Endothelial cell of umbilical vein (primary cell): ENCODE measurements around the gene FLNB. TPM values are rescaled to one million over a fixed set of nuclear protein-coding genes. Genes with fewer than 3 reads are reported as not detected.
A peak's percentile ranks its signal among the peaks of the same experiment; 100 is the strongest.

ENCODE experiments used
- BruUV-seq: library from RNA; stranded (reverse); fragments of 400-500 nt; replicated peaks from 2 replicates; lab custom pipeline; 2021; lab: Mats Ljungman, UMichigan
- CTCF ChIA-PET: fragments of 300-600, 350-600 bp; sonication (Branson Sonifier 250); formaldehyde crosslinking; loops from one replicate; lab custom pipeline; 2021; ENCODE audit warnings: antibody characterized with exemption, inconsistent platforms; lab: Charles Lee
- POLR2A ChIA-PET: fragments of 300-600, 350-600 bp; sonication (Branson Sonifier 250); formaldehyde crosslinking; loops from one replicate; lab custom pipeline; 2021; ENCODE audit warnings: antibody characterized with exemption, inconsistent platforms; lab: Charles Lee
- DNase-seq: peaks from one replicate; pipeline ENCODE4 v3.0.0-alpha.2; 2011; ENCODE audit warnings: low read depth, low spot score
- FAIRE-seq: peaks from 2 replicates; lab custom pipeline; 2011; peaks lifted over from hg19 to GRCh38; lab: Jason Lieb, UNC
- H2AFZ ChIP-seq: 2 replicates; pipeline ENCODE4 v1.6.0; 2012; ENCODE audit warnings: low read depth, low read length, control low read depth, inconsistent platforms
- H3K27ac ChIP-seq: 2 replicates; pipeline ENCODE4 v1.5.1; 2011; ENCODE audit warnings: low read depth, mild to moderate bottlenecking, control low read depth, low read length, moderate library complexity; ENCODE audit not compliant: insufficient read depth
- H3K27me3 ChIP-seq, 2 experiments: 2 replicates each; pipeline versions ENCODE4 v1.6.0 to v1.6.1; 2011; ENCODE audit warnings: low read length in 2 of 2, mixed read lengths in 1 of 2; ENCODE audit not compliant: control insufficient read depth in 2 of 2, insufficient read depth in 2 of 2
- H3K36me3 ChIP-seq, 2 experiments: 2 replicates in 1 of 2; 3 replicates in 1 of 2; pipeline ENCODE4 v1.5.1; 2011; ENCODE audit warnings: low read length in 2 of 2, mild to moderate bottlenecking in 1 of 2, moderate library complexity in 1 of 2; ENCODE audit not compliant: control insufficient read depth in 2 of 2, insufficient read depth in 2 of 2; ENCODE audit errors: extremely low read depth in 1 of 2
- H3K4me1 ChIP-seq: 3 replicates; pipeline ENCODE4 v1.5.1; 2011; ENCODE audit warnings: mild to moderate bottlenecking, low read length; ENCODE audit not compliant: control insufficient read depth, insufficient read depth; ENCODE audit errors: extremely low read depth
- H3K4me2 ChIP-seq: 2 replicates; pipeline ENCODE4 v1.6.1; 2011; ENCODE audit warnings: low read length, control low read depth, mixed read lengths; ENCODE audit not compliant: insufficient read depth
- H3K4me3 ChIP-seq, 3 experiments: fragments of 200-600 bp in 1 of 3; sonication (generic), shearing (Covaris generic) in 1 of 3; replicated peaks in 1 of 3; 2 replicates each; pipeline ENCODE4 v1.5.1; 2011 to 2016; ENCODE audit warnings: control low read depth in 3 of 3, low read length in 3 of 3, mild to moderate bottlenecking in 2 of 3, inconsistent platforms in 1 of 3, low read depth in 1 of 3, moderate library complexity in 1 of 3; ENCODE audit not compliant: insufficient read depth in 1 of 3
- H3K79me2 ChIP-seq: 2 replicates; pipeline ENCODE4 v1.6.0; 2012; ENCODE audit warnings: low read length, inconsistent platforms; ENCODE audit not compliant: control insufficient read depth, insufficient read depth
- H3K9ac ChIP-seq: replicated peaks from 2 replicates; pipeline ENCODE3; 2011; ENCODE audit warnings: low read length, control low read depth; ENCODE audit not compliant: insufficient read depth; ENCODE audit errors: extremely low read depth
- H3K9me1 ChIP-seq: replicated peaks from 3 replicates; pipeline ENCODE4 v1.6.0; 2011; ENCODE audit warnings: mild to moderate bottlenecking, low read length; ENCODE audit not compliant: control insufficient read depth, insufficient read depth; ENCODE audit errors: extremely low read depth
- H3K9me3 ChIP-seq: replicated peaks from 2 replicates; pipeline ENCODE4 v1.5.1; 2012; ENCODE audit warnings: low read length, inconsistent platforms; ENCODE audit not compliant: control insufficient read depth, insufficient read depth
- H4K20me1 ChIP-seq: replicated peaks from 2 replicates; pipeline ENCODE3; 2011; ENCODE audit warnings: mild to moderate bottlenecking, low read length; ENCODE audit not compliant: control insufficient read depth, insufficient read depth; ENCODE audit errors: extremely low read depth
- EZH2 ChIP-seq: IDR thresholded peaks from 2 replicates; pipeline ENCODE4 v1.6.1; 2012; ENCODE audit warnings: borderline replicate concordance, low read depth, mild to moderate bottlenecking, moderate library complexity, low read length, inconsistent platforms; ENCODE audit not compliant: severe bottlenecking
- FOS ChIP-seq: IDR thresholded peaks from 2 replicates; pipeline ENCODE4 v1.6.1; 2011; ENCODE audit warnings: mild to moderate bottlenecking, low read length, moderate library complexity, borderline replicate concordance; ENCODE audit not compliant: insufficient read depth
- GATA2 ChIP-seq: IDR thresholded peaks from 2 replicates; pipeline ENCODE4 v1.7.0; 2011; ENCODE audit warnings: low read depth, mild to moderate bottlenecking, moderate library complexity, mixed read lengths, low read length; ENCODE audit not compliant: insufficient read length, insufficient read depth
- JUN ChIP-seq: IDR thresholded peaks from 2 replicates; pipeline ENCODE4 v1.6.1; 2011; ENCODE audit warnings: borderline replicate concordance, low read depth; ENCODE audit not compliant: insufficient read length, insufficient read depth
- MYC ChIP-seq: IDR thresholded peaks from one replicate; pipeline ENCODE4 v1.6.1; 2011; ENCODE audit warnings: mild to moderate bottlenecking, low read depth, low read length
- POLR2A ChIP-seq: IDR thresholded peaks from 2 replicates; pipeline ENCODE4 v1.6.1; 2012; ENCODE audit warnings: low read depth, mild to moderate bottlenecking, control low read depth, low read length
- POLR2AphosphoS5 ChIP-seq: IDR thresholded peaks from 2 replicates; pipeline ENCODE4 v1.6.1; 2012; ENCODE audit warnings: low read depth, mild to moderate bottlenecking, control low read depth, low read length, moderate library complexity; ENCODE audit not compliant: insufficient read depth
- dilution Hi-C: fragments of 300-500 bp; cut with MboI; formaldehyde crosslinking; loops from one replicate; pipeline ENCODE4 v1.15.0; 2019; ENCODE audit warnings: low sequenced_read_pairs; ENCODE audit not compliant: extremely low pct_ligation_motif_present
- intact Hi-C: fragments of 100-400 bp; cut with micrococcal nuclease; formaldehyde crosslinking; loops from one replicate; pipeline ENCODE4 v1.10.0; 2022
- polyA plus RNA-seq, 4 experiments: library from polyadenylated mRNA; depleted of rRNA in 3 of 4; stranded (reverse) in 3 of 4; unstranded in 1 of 4; fragments of >200 nt; gene quantifications; 2 replicates each; pipeline versions ENCODE4 v1.2.1 to v1.2.3, GENCODE V29; 2011 to 2012; ENCODE audit warnings: missing spikeins in 1 of 4
- total RNA-seq: library from RNA; stranded (reverse); gene quantifications from 2 replicates; pipeline ENCODE4 v1.2.3, GENCODE V29; 2021
- TF ChIP-seq, protein P1 (sequence below): IDR thresholded peaks from 2 replicates; pipeline ENCODE4 v1.6.1; 2011; ENCODE audit not compliant: insufficient read depth, insufficient read length
- TF ChIP-seq, protein P2 (sequence below), 2 donors: IDR thresholded peaks; 1 replicate in 1 of 2; 2 replicates in 1 of 2; pipeline ENCODE4 v1.5.1; 2011; ENCODE audit warnings: low read length in 2 of 2, mild to moderate bottlenecking in 2 of 2, moderate library complexity in 2 of 2, control low read depth in 1 of 2, inconsistent platforms in 1 of 2, low read depth in 1 of 2; ENCODE audit not compliant: insufficient read depth in 1 of 2; ENCODE audit errors: extremely low read depth in 1 of 2

FLNB gene
- total and polyA plus RNA-seq, 2 donors (not counting 3 experiments of a cell fraction or from before 2014, with no cell fraction given) = 479 to 670 TPM

DNA sequence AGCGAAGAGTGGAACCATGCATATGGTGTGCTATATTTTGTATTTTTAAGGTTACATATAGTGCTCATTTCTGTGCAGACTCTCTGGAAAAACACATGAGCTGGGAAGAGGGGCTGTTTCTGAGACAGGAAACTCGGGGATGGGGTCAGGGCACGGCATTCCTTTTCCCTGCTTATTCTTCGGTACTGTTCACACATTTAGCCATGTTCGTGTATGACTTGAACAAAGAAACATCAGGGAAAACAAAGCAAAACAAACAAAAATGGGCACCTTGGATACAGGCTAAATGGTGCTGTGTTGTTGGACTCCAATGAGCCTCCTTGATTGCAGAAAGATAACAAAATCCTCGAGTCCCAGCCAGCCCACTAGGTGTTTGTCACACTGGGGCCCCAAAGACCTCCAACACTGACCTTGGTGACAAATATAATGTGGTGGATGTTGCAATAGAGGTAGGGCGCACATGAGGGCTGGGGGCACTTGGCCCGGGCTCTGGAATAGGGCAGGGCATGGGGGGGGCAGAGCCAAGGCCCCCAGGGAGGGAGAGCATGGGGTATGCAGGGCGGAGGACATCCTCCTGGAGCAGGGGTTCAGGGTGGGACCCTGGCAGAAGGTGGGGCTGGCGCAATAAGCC, 183.3 kb downstream of the FLNB start:
- Histone ChIP-seq H4K20me1 (no peaks in the 10 kb centered on the region), H3K9me1 (no peaks in the 10 kb centered on the region), H3K79me2 (no peaks in the 10 kb centered on the region), H3K27me3 (no peaks in the 10 kb centered on the region), H2AFZ (no peak overlapping the region), H3K4me2 (no peak overlapping the region), H3K9ac (no peak overlapping the region), H3K4me3 (no peak overlapping the region), H3K9me3 (no peaks in the 10 kb centered on the region), H3K27ac (no peak overlapping the region), H3K36me3 (no peaks in the 10 kb centered on the region), H3K4me1 (no peaks in the 10 kb centered on the region)
- intact Hi-C loops (no loop called here), dilution Hi-C loops (loop anchor here (10.0 kb wide), 1 partner anchor 113 kb away; the partner anchor contains the start of genes HTD2 and RPP14)
- DNase-seq (peak; percentile 81), FAIRE-seq (peak; percentile 15)
- TF ChIP-seq MYC (no peak), JUN (no peak), POLR2A (no peak), GATA2 (no peak), POLR2AphosphoS5 (no peak), FOS (no peak), EZH2 (no peak)
- TF ChIP-seq, protein P1, sequence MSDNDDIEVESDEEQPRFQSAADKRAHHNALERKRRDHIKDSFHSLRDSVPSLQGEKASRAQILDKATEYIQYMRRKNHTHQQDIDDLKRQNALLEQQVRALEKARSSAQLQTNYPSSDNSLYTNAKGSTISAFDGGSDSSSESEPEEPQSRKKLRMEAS = no peak
- TF ChIP-seq, protein P2, sequence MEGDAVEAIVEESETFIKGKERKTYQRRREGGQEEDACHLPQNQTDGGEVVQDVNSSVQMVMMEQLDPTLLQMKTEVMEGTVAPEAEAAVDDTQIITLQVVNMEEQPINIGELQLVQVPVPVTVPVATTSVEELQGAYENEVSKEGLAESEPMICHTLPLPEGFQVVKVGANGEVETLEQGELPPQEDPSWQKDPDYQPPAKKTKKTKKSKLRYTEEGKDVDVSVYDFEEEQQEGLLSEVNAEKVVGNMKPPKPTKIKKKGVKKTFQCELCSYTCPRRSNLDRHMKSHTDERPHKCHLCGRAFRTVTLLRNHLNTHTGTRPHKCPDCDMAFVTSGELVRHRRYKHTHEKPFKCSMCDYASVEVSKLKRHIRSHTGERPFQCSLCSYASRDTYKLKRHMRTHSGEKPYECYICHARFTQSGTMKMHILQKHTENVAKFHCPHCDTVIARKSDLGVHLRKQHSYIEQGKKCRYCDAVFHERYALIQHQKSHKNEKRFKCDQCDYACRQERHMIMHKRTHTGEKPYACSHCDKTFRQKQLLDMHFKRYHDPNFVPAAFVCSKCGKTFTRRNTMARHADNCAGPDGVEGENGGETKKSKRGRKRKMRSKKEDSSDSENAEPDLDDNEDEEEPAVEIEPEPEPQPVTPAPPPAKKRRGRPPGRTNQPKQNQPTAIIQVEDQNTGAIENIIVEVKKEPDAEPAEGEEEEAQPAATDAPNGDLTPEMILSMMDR (IDR thresholded peaks at IDR 0.05; ENCODE audit: extremely low read depth in 1 of 2, insufficient read depth in 1 of 2, low read depth in 1 of 2, low read length in 2 of 2) = no peak
- BruUV-seq = no TSS peak
- ChIA-PET POLR2A (no interaction called here), CTCF (interaction anchor here (1.1 to 10.8 kb wide), 4 partner anchors 13 to 115 kb away, joined by 3 to 369 read pairs (median 187); partner anchors contain the start of genes HTD2 and RPP14)
